Mesenteric fat pad (tissue), 1 donor: ENCODE data around the gene OTOG. TPM values are rescaled to one million over a fixed set of nuclear protein-coding genes. Genes with fewer than 3 reads are reported as not detected.
A peak's percentile ranks its signal among the peaks of the same experiment; 100 is the strongest.

ENCODE experiments used
- DNase-seq: peaks from one replicate; pipeline ENCODE4 v3.0.0-alpha.2; 2020; ENCODE audit warnings: low spot score
- total RNA-seq: library from RNA; stranded (reverse); fragmentation: NEBNext Ultra II Directional; extraction: Animal tissue kit (Norgen Biotek cat#: 25700); gene quantifications from one replicate; pipeline ENCODE4 v1.2.1, GENCODE V29; 2021
- donor health status: DM: yes; HTN: yes; CAD: no.

Gene OTOG
- total RNA-seq, 1 donor from 2014 or later: not detected

GRCh38 chr11:17602105-17603001 lies 55.3 kb downstream of the OTOG start:
- DNase-seq: peak; percentile 83

- DNase-seq: no peak
Observed at GRCh38 chr11:17603056-17603825, 56.2 kb downstream of the OTOG start.

GRCh38 chr11:17604201-17604914 lies 57.3 kb downstream of the OTOG start:
- no peak for DNase-seq

- DNase-seq: no peak
Observed at GRCh38 chr11:17604915-17605233, 57.8 kb downstream of the OTOG start.

- DNase-seq: no peak
Observed at GRCh38 chr11:17605651-17606122, 58.6 kb downstream of the OTOG start.

GRCh38 chr11:17606233-17607082 lies 59.4 kb downstream of the OTOG start:
- no peak for DNase-seq

GRCh38 chr11:17607083-17607429 lies 60.0 kb downstream of the OTOG start:
- DNase-seq: no peak

- DNase-seq: no peak
Observed at GRCh38 chr11:17607591-17608570, 60.8 kb downstream of the OTOG start.

GRCh38 chr11:17608821-17609220 lies 61.8 kb downstream of the OTOG start:
- no peak for DNase-seq

- no peak for DNase-seq
Observed at GRCh38 chr11:17609291-17610084, 62.4 kb downstream of the OTOG start.

- no peak for DNase-seq
Observed at GRCh38 chr11:17610085-17610894, 63.2 kb downstream of the OTOG start.

GRCh38 chr11:17611049-17611448 lies 64.0 kb downstream of the OTOG start:
- no peak for DNase-seq

- no peak for DNase-seq
Observed at GRCh38 chr11:17611503-17612220, 64.6 kb downstream of the OTOG start.

- no peak for DNase-seq
Observed at GRCh38 chr11:17612221-17613188, 65.4 kb downstream of the OTOG start.

GRCh38 chr11:17613428-17613962 lies 66.4 kb downstream of the OTOG start:
- DNase-seq: no peak

- no peak for DNase-seq
Observed at GRCh38 chr11:17613983-17614382, 66.9 kb downstream of the OTOG start.
